MCF 10A (cell line): ENCODE data around the gene MRPL51. TPM values are rescaled to one million over a fixed set of nuclear protein-coding genes. Genes with fewer than 3 reads are reported as not detected.

ENCODE experiments used
- BruUV-seq: library from RNA; stranded (reverse); fragments of 400-500 nt; replicated peaks from 2 replicates; lab custom pipeline; 2021; lab: Mats Ljungman, UMichigan
- CTCF ChIA-PET: fragments of 300-600 bp; sonication (Branson Sonifier 250); formaldehyde crosslinking; extraction: SDS; loops from one replicate; lab custom pipeline; 2021; ENCODE audit warnings: antibody characterized with exemption, inconsistent platforms; lab: Yijun Ruan, JAX
- POLR2A ChIA-PET: fragments of 300-600, 350-650 bp; sonication (Branson Sonifier 250); formaldehyde crosslinking; extraction: SDS; loops from one replicate; lab custom pipeline; 2020; ENCODE audit warnings: antibody characterized with exemption, inconsistent platforms; lab: Yijun Ruan, JAX
- DNase-seq: peaks from one replicate; pipeline ENCODE4 v3.0.0-alpha.2; 2018; ENCODE audit not compliant: unreplicated experiment
- H3K27ac Mint-ChIP-seq: one replicate; pipeline ENCODE4 v1.8.0; 2022; ENCODE audit warnings: mild to moderate bottlenecking, low read depth, mixed read lengths; ENCODE audit not compliant: unreplicated experiment
- H3K27me3 Mint-ChIP-seq: one replicate; pipeline ENCODE4 v1.8.0; 2022; ENCODE audit warnings: mixed read lengths; ENCODE audit not compliant: insufficient read depth, unreplicated experiment
- H3K36me3 Mint-ChIP-seq: one replicate; pipeline ENCODE4 v1.8.0; 2022; ENCODE audit warnings: mild to moderate bottlenecking, moderate library complexity, mixed read lengths; ENCODE audit not compliant: insufficient read depth, unreplicated experiment
- H3K4me1 Mint-ChIP-seq: one replicate; pipeline ENCODE4 v1.8.0; 2022; ENCODE audit warnings: mixed read lengths; ENCODE audit not compliant: insufficient read depth, unreplicated experiment
- H3K4me3 Mint-ChIP-seq: one replicate; pipeline ENCODE4 v1.8.0; 2022; ENCODE audit warnings: mild to moderate bottlenecking, moderate library complexity, mixed read lengths; ENCODE audit not compliant: unreplicated experiment
- H3K9me3 Mint-ChIP-seq: one replicate; pipeline ENCODE4 v1.8.0; 2022; ENCODE audit warnings: mixed read lengths; ENCODE audit not compliant: unreplicated experiment
- CTCF ChIP-seq: fragments of 200-600 bp; IDR thresholded peaks from one replicate; pipeline ENCODE4 v1.8.0; 2022; ENCODE audit warnings: antibody characterized with exemption, mild to moderate bottlenecking; ENCODE audit not compliant: unreplicated experiment
- intact Hi-C: fragments of 100-400 bp; cut with micrococcal nuclease; formaldehyde crosslinking; loops from 2 replicates; pipeline ENCODE4 v1.14.1; 2022
- total RNA-seq: library from RNA; stranded (reverse); gene quantifications from 2 replicates; pipeline ENCODE4 v1.2.3, GENCODE V29; 2022

MRPL51 gene
- total RNA-seq, 1 experiment from 2014 or later = 230 TPM

- peak; percentile 85 for DNase-seq
- TF ChIP-seq CTCF = no peak
- intact Hi-C loops = no loop called here
- H3K27ac Mint-ChIP-seq = peak overlapping the region; percentile 95
- POLR2A ChIA-PET = interaction anchor here (0.7 to 5.2 kb wide), 16 partner anchors 10 to 162 kb away, joined by 3 to 54 read pairs (median 5); partner anchors contain the start of genes MRPL51, NOP2, TAPBPL and VAMP1
- peaks cover 34% of the 10 kb centered on the region for H3K4me1 Mint-ChIP-seq
- CTCF ChIA-PET = interaction anchor here (0.7 to 0.8 kb wide), 2 partner anchors 16 to 109 kb away, joined by 3 to 4 read pairs; no protein-coding TSS in a partner anchor
- BruUV-seq = no TSS peak
- no peaks in the 10 kb centered on the region for H3K9me3 Mint-ChIP-seq
- H3K27me3 Mint-ChIP-seq = no peaks in the 10 kb centered on the region
- H3K36me3 Mint-ChIP-seq = peaks cover 72% of the 10 kb centered on the region
- H3K4me3 Mint-ChIP-seq = peak overlapping the region; percentile 88
These were observed 40.0 kb upstream of the MRPL51 start for GRCh38 chr12:6532927-6533652.

GRCh38 chr12:6532051-6532926 is 39.2 kb upstream of the MRPL51 start:
- no TSS peak for BruUV-seq
- peak overlapping the region; percentile 95 for H3K27ac Mint-ChIP-seq
- peak overlapping the region; percentile 88 for H3K4me3 Mint-ChIP-seq
- intact Hi-C loops = no loop called here
- no peaks in the 10 kb centered on the region for H3K9me3 Mint-ChIP-seq
- peaks cover 28% of the 10 kb centered on the region for H3K4me1 Mint-ChIP-seq
- H3K27me3 Mint-ChIP-seq = no peaks in the 10 kb centered on the region
- DNase-seq = peak; percentile 93
- POLR2A ChIA-PET = interaction anchor here (0.7 to 5.2 kb wide), 17 partner anchors 9 to 161 kb away, joined by 3 to 54 read pairs (median 5); partner anchors contain the start of genes MRPL51, NOP2, TAPBPL and VAMP1
- peaks cover 72% of the 10 kb centered on the region for H3K36me3 Mint-ChIP-seq
- CTCF ChIA-PET = interaction anchor here (0.6 to 1.0 kb wide), 7 partner anchors 15 to 108 kb away, joined by 3 to 4 read pairs (median 3); no protein-coding TSS in a partner anchor
- TF ChIP-seq CTCF = no peak

- no peaks in the 10 kb centered on the region for H3K9me3 Mint-ChIP-seq
- BruUV-seq = no TSS peak
- TF ChIP-seq CTCF = no peak
- H3K4me1 Mint-ChIP-seq = peaks cover 19% of the 10 kb centered on the region
- ChIA-PET CTCF (interaction anchor here (0.6 kb wide), 1 partner anchor 21 kb away, joined by 3 read pairs; no protein-coding TSS in a partner anchor), POLR2A (interaction anchor here (0.6 to 3.1 kb wide), 4 partner anchors 12 to 38 kb away, joined by 3 to 29 read pairs (median 8); partner anchors contain the start of genes MRPL51 and NOP2)
- H3K4me3 Mint-ChIP-seq = no peak overlapping the region
- intact Hi-C loops = no loop called here
- peak overlapping the region; percentile 6 for H3K27ac Mint-ChIP-seq
- no peaks in the 10 kb centered on the region for H3K27me3 Mint-ChIP-seq
- H3K36me3 Mint-ChIP-seq = peaks cover 72% of the 10 kb centered on the region
- no peak for DNase-seq
These were observed 37.7 kb upstream of the MRPL51 start for GRCh38 chr12:6530576-6531260.
